ENCODE data around the gene CFAP43.
A peak's percentile ranks its signal among the peaks of the same experiment; 100 is the strongest.

CFAP43 gene

GRCh38 chr10:104220522-104220921 lies 11.6 kb downstream of the CFAP43 start:
- TF ChIP-seq GATA3 (IDR thresholded peaks at IDR 0.05; ENCODE audit: low read depth, low read length) (no peak), GATA2 (IDR thresholded peaks at IDR 0.05; ENCODE audit: low read depth, low read length) (no peak)

- TF ChIP-seq GATA2 (IDR thresholded peaks at IDR 0.05; ENCODE audit: low read depth, low read length) (no peak), GATA3 (IDR thresholded peaks at IDR 0.05; ENCODE audit: low read depth, low read length) (no peak)
Observed at GRCh38 chr10:104218751-104219150, 13.4 kb downstream of the CFAP43 start.

- TF ChIP-seq GATA2 (IDR thresholded peaks at IDR 0.05; ENCODE audit: low read depth, low read length) (no peak), GATA3 (IDR thresholded peaks at IDR 0.05; ENCODE audit: low read depth, low read length) (no peak)
Observed at GRCh38 chr10:104216631-104217030, 15.5 kb downstream of the CFAP43 start.

- no peak for TF ChIP-seq GATA3 (IDR thresholded peaks at IDR 0.05; ENCODE audit: low read depth, low read length)
- TF ChIP-seq GATA2 (IDR thresholded peaks at IDR 0.05; ENCODE audit: low read depth, low read length) = no peak
Observed at GRCh38 chr10:104209575-104210198, 22.5 kb downstream of the CFAP43 start.

GRCh38 chr10:104208730-104209129 lies 23.4 kb downstream of the CFAP43 start:
- TF ChIP-seq GATA2 (IDR thresholded peaks at IDR 0.05; ENCODE audit: low read depth, low read length) = no peak
- TF ChIP-seq GATA3 (IDR thresholded peaks at IDR 0.05; ENCODE audit: low read depth, low read length) = no peak

GRCh38 chr10:104202231-104202630 lies 29.9 kb downstream of the CFAP43 start:
- no peak for TF ChIP-seq GATA2 (IDR thresholded peaks at IDR 0.05; ENCODE audit: low read depth, low read length)
- no peak for TF ChIP-seq GATA3 (IDR thresholded peaks at IDR 0.05; ENCODE audit: low read depth, low read length)

- no peak for TF ChIP-seq GATA3 (IDR thresholded peaks at IDR 0.05; ENCODE audit: low read depth, low read length)
- no peak for TF ChIP-seq GATA2 (IDR thresholded peaks at IDR 0.05; ENCODE audit: low read depth, low read length)
Observed at GRCh38 chr10:104201636-104202035, 30.5 kb downstream of the CFAP43 start.

GRCh38 chr10:104199567-104199966 lies 32.6 kb downstream of the CFAP43 start:
- TF ChIP-seq GATA2 (IDR thresholded peaks at IDR 0.05; ENCODE audit: low read depth, low read length) = no peak
- no peak for TF ChIP-seq GATA3 (IDR thresholded peaks at IDR 0.05; ENCODE audit: low read depth, low read length)

GRCh38 chr10:104197364-104197763 lies 34.8 kb downstream of the CFAP43 start:
- no peak for TF ChIP-seq GATA3 (IDR thresholded peaks at IDR 0.05; ENCODE audit: low read depth, low read length)
- TF ChIP-seq GATA2 (IDR thresholded peaks at IDR 0.05; ENCODE audit: low read depth, low read length) = no peak

GRCh38 chr10:104195706-104196105 lies 36.5 kb downstream of the CFAP43 start:
- TF ChIP-seq GATA2 (IDR thresholded peaks at IDR 0.05; ENCODE audit: low read depth, low read length) (no peak), GATA3 (IDR thresholded peaks at IDR 0.05; ENCODE audit: low read depth, low read length) (no peak)

- peak; percentile 95 for TF ChIP-seq GATA2 (IDR thresholded peaks at IDR 0.05; ENCODE audit: low read depth, low read length)
- peak; percentile 81 for TF ChIP-seq GATA3 (IDR thresholded peaks at IDR 0.05; ENCODE audit: low read depth, low read length)
Observed at GRCh38 chr10:104193787-104194186, 38.4 kb downstream of the CFAP43 start.

GRCh38 chr10:104190695-104191094 lies 41.5 kb downstream of the CFAP43 start:
- no peak for TF ChIP-seq GATA2 (IDR thresholded peaks at IDR 0.05; ENCODE audit: low read depth, low read length)
- no peak for TF ChIP-seq GATA3 (IDR thresholded peaks at IDR 0.05; ENCODE audit: low read depth, low read length)

- no peak for TF ChIP-seq GATA2 (IDR thresholded peaks at IDR 0.05; ENCODE audit: low read depth, low read length)
- TF ChIP-seq GATA3 (IDR thresholded peaks at IDR 0.05; ENCODE audit: low read depth, low read length) = no peak
Observed at GRCh38 chr10:104183682-104184081, 48.5 kb downstream of the CFAP43 start.

- TF ChIP-seq GATA2 (IDR thresholded peaks at IDR 0.05; ENCODE audit: low read depth, low read length) = no peak
- TF ChIP-seq GATA3 (IDR thresholded peaks at IDR 0.05; ENCODE audit: low read depth, low read length) = no peak
Observed at GRCh38 chr10:104170610-104171254, 61.4 kb downstream of the CFAP43 start.

GRCh38 chr10:104155591-104155990 lies 76.6 kb downstream of the CFAP43 start:
- TF ChIP-seq GATA2 (IDR thresholded peaks at IDR 0.05; ENCODE audit: low read depth, low read length) (no peak), GATA3 (IDR thresholded peaks at IDR 0.05; ENCODE audit: low read depth, low read length) (no peak)
